DOHH2 (cell line): ENCODE measurements around the gene KLRF1.

Experiments
- EZH2phosphoT487 ChIP-seq: fragments of 200-600 bp; sonication (generic); IDR thresholded peaks from 2 replicates; pipeline ENCODE4 v1.6.1; 2017; ENCODE audit warnings: borderline replicate concordance, mild to moderate bottlenecking, antibody characterized with exemption, low read length, moderate library complexity, mixed read lengths
- TF ChIP-seq, protein P1 (sequence below): fragments of 200-600 bp; sonication (generic); IDR thresholded peaks from one replicate; pipeline ENCODE4 v1.5.1; 2014; ENCODE audit warnings: antibody characterized with exemption, mild to moderate bottlenecking, low read depth, low read length; ENCODE audit not compliant: poor library complexity, severe bottlenecking

DNA sequence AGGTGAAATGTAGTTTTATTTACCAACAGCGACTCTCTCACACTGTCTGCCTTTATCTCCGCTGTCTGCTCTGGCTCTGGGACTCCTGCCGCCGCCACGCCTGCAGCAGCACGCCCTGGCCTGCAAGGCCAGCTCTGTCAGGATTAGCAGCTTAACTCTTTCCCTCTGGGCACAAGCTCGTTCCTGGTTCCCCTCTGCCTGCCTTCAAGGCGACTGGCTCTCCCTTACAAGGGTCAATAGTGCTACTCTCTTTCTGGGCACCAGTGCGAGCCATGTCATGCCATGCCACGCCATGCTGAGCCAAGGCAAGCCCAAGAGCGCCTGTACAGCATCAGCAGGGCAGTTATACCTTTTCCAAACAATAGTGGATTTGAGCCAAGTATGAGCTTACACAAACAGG lies 45.5 kb downstream of the KLRF1 start:
- TF ChIP-seq EZH2phosphoT487: no peak
- TF ChIP-seq, protein P1, sequence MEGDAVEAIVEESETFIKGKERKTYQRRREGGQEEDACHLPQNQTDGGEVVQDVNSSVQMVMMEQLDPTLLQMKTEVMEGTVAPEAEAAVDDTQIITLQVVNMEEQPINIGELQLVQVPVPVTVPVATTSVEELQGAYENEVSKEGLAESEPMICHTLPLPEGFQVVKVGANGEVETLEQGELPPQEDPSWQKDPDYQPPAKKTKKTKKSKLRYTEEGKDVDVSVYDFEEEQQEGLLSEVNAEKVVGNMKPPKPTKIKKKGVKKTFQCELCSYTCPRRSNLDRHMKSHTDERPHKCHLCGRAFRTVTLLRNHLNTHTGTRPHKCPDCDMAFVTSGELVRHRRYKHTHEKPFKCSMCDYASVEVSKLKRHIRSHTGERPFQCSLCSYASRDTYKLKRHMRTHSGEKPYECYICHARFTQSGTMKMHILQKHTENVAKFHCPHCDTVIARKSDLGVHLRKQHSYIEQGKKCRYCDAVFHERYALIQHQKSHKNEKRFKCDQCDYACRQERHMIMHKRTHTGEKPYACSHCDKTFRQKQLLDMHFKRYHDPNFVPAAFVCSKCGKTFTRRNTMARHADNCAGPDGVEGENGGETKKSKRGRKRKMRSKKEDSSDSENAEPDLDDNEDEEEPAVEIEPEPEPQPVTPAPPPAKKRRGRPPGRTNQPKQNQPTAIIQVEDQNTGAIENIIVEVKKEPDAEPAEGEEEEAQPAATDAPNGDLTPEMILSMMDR: no peak
